Raji (cell line): Measurements from ENCODE around the gene EPS8.

Experiments used
- POLR2A ChIP-seq: IDR thresholded peaks from 2 replicates; pipeline ENCODE4 v1.6.1; 2011; ENCODE audit warnings: low read depth, low read length, control low read depth; ENCODE audit not compliant: insufficient read depth

The EPS8 gene

DNA sequence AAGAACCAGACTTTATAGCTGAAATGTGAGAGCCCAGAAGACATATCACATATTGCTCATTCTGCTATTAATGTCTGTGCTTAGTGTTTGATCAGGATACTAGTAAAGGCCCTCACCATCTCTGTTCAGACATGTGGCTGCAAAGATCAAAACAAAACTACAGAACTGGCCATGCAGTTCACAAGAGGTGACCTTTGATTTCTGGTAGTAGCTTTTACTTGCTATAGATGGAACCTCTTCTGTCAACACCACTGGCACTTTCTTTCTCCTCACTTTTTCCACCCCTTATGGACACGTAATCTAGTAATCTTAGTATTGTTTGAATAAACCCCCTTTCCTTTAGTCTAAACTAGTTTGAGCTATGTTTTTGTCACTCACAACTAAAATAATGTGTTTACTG is 214.8 kb downstream of the EPS8 start:
- no peak for TF ChIP-seq POLR2A
